Measurements from ENCODE around the gene CCDC172.

The CCDC172 gene

DNA sequence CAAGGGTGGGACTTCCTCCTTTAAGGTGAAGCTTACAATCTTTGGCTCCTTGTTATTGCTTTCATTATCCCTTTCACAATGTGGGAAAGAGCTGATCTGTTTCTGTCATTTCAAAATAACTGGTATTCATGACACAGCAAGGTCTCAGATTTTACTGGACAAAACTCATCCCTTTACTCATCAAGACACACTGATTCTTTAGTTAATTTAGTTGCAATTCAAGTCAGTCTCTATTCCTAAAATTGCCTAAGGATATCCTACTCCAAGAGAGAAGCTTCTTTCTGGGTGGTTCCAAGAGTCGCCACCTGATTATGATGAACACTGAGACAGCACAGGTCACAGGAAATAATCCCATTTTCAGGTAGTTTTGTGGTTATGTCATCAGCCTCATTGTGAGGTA is 97.6 kb downstream of the CCDC172 start:
- TF ChIP-seq, protein P1, sequence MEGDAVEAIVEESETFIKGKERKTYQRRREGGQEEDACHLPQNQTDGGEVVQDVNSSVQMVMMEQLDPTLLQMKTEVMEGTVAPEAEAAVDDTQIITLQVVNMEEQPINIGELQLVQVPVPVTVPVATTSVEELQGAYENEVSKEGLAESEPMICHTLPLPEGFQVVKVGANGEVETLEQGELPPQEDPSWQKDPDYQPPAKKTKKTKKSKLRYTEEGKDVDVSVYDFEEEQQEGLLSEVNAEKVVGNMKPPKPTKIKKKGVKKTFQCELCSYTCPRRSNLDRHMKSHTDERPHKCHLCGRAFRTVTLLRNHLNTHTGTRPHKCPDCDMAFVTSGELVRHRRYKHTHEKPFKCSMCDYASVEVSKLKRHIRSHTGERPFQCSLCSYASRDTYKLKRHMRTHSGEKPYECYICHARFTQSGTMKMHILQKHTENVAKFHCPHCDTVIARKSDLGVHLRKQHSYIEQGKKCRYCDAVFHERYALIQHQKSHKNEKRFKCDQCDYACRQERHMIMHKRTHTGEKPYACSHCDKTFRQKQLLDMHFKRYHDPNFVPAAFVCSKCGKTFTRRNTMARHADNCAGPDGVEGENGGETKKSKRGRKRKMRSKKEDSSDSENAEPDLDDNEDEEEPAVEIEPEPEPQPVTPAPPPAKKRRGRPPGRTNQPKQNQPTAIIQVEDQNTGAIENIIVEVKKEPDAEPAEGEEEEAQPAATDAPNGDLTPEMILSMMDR (conservative IDR thresholded peaks at IDR 0.05; ENCODE audit: low read length), result no peak
- H3K4me3 ChIP-seq (ENCODE audit: low read length), result no peak overlapping the region
- DNase-seq (ENCODE audit: low read depth), result no peak

- no peak within 1 kb of the TSS for H3K4me3 ChIP-seq (ENCODE audit: low read length)
- no peak for DNase-seq (ENCODE audit: low read depth)
- TF ChIP-seq, protein P1 (conservative IDR thresholded peaks at IDR 0.05; ENCODE audit: low read length), result no peak
These were observed 103.4 kb downstream of the CCDC172 start, which contains the start of gene PNLIPRP3 for GRCh38 chr10:116427671-116428070. TSS of gene PNLIPRP3 (plus strand) at chr10:116427847. CDS start at chr10:116428013, 166 bp downstream.

- no peak overlapping the region for H3K4me3 ChIP-seq (ENCODE audit: low read length)
- TF ChIP-seq, protein P1 (conservative IDR thresholded peaks at IDR 0.05; ENCODE audit: low read length), result no peak
- DNase-seq (ENCODE audit: low read depth), result no peak
These were observed 105.2 kb downstream of the CCDC172 start for GRCh38 chr10:116429288-116429977.
